Esophagus muscularis mucosa (tissue), 4 donors: ENCODE results near the gene GAD2. TPM values are rescaled to one million over a fixed set of nuclear protein-coding genes. Genes with fewer than 3 reads are reported as not detected.

Source experiments
- DNase-seq: peaks from one replicate; pipeline ENCODE4 v3.0.0-alpha.2; 2017; ENCODE audit errors: extremely low spot score
- H3K27ac ChIP-seq, 4 donors: fragments of 200-600 bp; sonication (generic); replicated peaks in 1 of 4; 1 replicate in 3 of 4; 2 replicates in 1 of 4; pipeline ENCODE4 v1.5.1; 2016 to 2019; ENCODE audit warnings: mild to moderate bottlenecking in 1 of 4
- H3K27me3 ChIP-seq, 4 donors: fragments of 200-600 bp; sonication (generic); one replicate each; pipeline versions ENCODE4 v1.5.1 to v1.6.0; 2016 to 2019
- H3K36me3 ChIP-seq, 4 donors: fragments of 200-600 bp; sonication (generic); one replicate each; pipeline ENCODE4 v1.5.1; 2016 to 2019
- H3K4me1 ChIP-seq, 4 donors: fragments of 200-600 bp; sonication (generic); one replicate each; pipeline ENCODE4 v1.5.1; 2016 to 2019
- H3K4me3 ChIP-seq, 4 donors: fragments of 200-600 bp; sonication (generic); 1 replicate in 2 of 4; 2 replicates in 2 of 4; pipeline ENCODE4 v1.5.1; 2016 to 2019; ENCODE audit warnings: mild to moderate bottlenecking in 4 of 4, moderate library complexity in 1 of 4
- H3K9me3 ChIP-seq, 4 donors: fragments of 200-600 bp; sonication (generic); 1 replicate in 3 of 4; 2 replicates in 1 of 4; pipeline ENCODE4 v1.5.1; 2016 to 2019
- CTCF ChIP-seq, 3 experiments: fragments of 200-600 bp in 2 of 3; fragments of 450-650 bp in 1 of 3; sonication (generic) in 2 of 3; IDR thresholded peaks; one replicate each; pipeline ENCODE4 v1.5.1; 2017 to 2019; ENCODE audit warnings: antibody characterized with exemption in 3 of 3, mild to moderate bottlenecking in 2 of 3, moderate library complexity in 1 of 3
- EP300 ChIP-seq: sonication (generic); formaldehyde crosslinking; IDR thresholded peaks from one replicate; pipeline ENCODE4 v1.6.1; 2017; ENCODE audit warnings: antibody characterized with exemption
- POLR2A ChIP-seq: fragments of 450-650 bp; IDR thresholded peaks from one replicate; pipeline ENCODE4 v1.6.1; 2017; ENCODE audit warnings: antibody characterized with exemption, moderate library complexity, mild to moderate bottlenecking, low read depth
- POLR2AphosphoS5 ChIP-seq, 2 donors: sonication (generic); formaldehyde crosslinking; IDR thresholded peaks; one replicate each; pipeline ENCODE4 v1.6.1; 2017; ENCODE audit warnings: antibody characterized with exemption in 2 of 2
- WGBS: methylation state at CpG from one replicate; pipeline ENCODE4 v1.1.5; 2018; 5-methylcytosine and 5-hydroxymethylcytosine counted together
- intact Hi-C: fragments of 100-400 bp; cut with DNase I; formaldehyde crosslinking; loops from one replicate; pipeline ENCODE4 v1.15.1; 2023
- total RNA-seq, 4 donors: library from RNA; depleted of rRNA; stranded (reverse); fragments of >200 nt; gene quantifications; one replicate each; pipeline versions ENCODE4 v1.1.0 to v1.2.1, GENCODE V29; 2016

The GAD2 gene
- total RNA-seq, 4 donors from 2014 or later: not detected

- H3K27me3 ChIP-seq: peaks cover 0 to 16% (median 0%) of the 10 kb centered on the region in 4 donors
- H3K4me1 ChIP-seq: no peaks in the 10 kb centered on the region
- intact Hi-C loops: no loop called here
- TF ChIP-seq CTCF (IDR thresholded peaks at IDR 0.05) (no peak), POLR2AphosphoS5 (IDR thresholded peaks at IDR 0.05) (no peak), EP300 (no peak), POLR2A (no peak)
- DNase-seq: no peak
- no peak overlapping the region for H3K4me3 ChIP-seq
- H3K27ac ChIP-seq: no peak overlapping the region
- H3K36me3 ChIP-seq: no peaks in the 10 kb centered on the region
- H3K9me3 ChIP-seq: no peaks in the 10 kb centered on the region
- 39% methylated on average over 8 of the region's 8 CpGs for WGBS
Observed at GRCh38 chr10:26269754-26270153, 53.2 kb downstream of the GAD2 start.

- intact Hi-C loops: no loop called here
- no peaks in the 10 kb centered on the region for H3K4me1 ChIP-seq
- H3K27ac ChIP-seq: no peak overlapping the region
- no peaks in the 10 kb centered on the region for H3K36me3 ChIP-seq
- H3K27me3 ChIP-seq: peaks cover 0 to 12% (median 0%) of the 10 kb centered on the region in 4 donors
- TF ChIP-seq CTCF (IDR thresholded peaks at IDR 0.05) (no peak), EP300 (no peak), POLR2AphosphoS5 (IDR thresholded peaks at IDR 0.05) (no peak), POLR2A (no peak)
- 80% methylated on average over 4 of the region's 5 CpGs for WGBS
- H3K4me3 ChIP-seq: no peak overlapping the region
- no peaks in the 10 kb centered on the region for H3K9me3 ChIP-seq
- no peak for DNase-seq
Observed at GRCh38 chr10:26274391-26274790, 57.8 kb downstream of the GAD2 start.

DNA sequence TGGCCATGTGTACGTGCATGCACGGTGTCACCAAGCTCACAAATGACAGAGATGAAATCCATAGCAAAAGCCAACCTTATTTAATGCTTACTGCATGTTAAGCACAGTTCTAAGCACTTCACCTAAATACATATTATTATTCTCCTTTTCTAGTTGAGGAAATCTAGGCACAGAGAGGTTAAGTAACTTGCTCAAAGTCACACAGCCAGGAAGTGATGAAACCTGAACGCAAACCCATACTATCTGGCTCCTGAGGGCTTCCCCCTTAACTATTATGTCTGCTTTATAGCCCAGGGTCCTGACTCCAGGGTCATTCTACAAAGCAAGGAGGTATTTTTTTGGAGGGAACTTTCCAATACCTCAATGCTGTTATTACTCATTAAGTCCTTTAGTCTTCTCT lies 61.7 kb downstream of the GAD2 start:
- TF ChIP-seq EP300 (no peak), POLR2AphosphoS5 (IDR thresholded peaks at IDR 0.05) (no peak), POLR2A (no peak)
- Histone ChIP-seq H3K4me1 (no peaks in the 10 kb centered on the region), H3K27me3 (peaks cover 0 to 7% (median 0%) of the 10 kb centered on the region in 4 donors), H3K4me3 (no peak overlapping the region), H3K36me3 (no peaks in the 10 kb centered on the region), H3K9me3 (no peaks in the 10 kb centered on the region), H3K27ac (no peak overlapping the region)
- intact Hi-C loops: no loop called here
- DNase-seq: no peak
- 87% methylated on average over 3 of the region's 3 CpGs for WGBS

GRCh38 chr10:26290236-26290635 lies 73.7 kb downstream of the GAD2 start:
- no peaks in the 10 kb centered on the region for H3K27me3 ChIP-seq
- no peak overlapping the region for H3K4me3 ChIP-seq
- intact Hi-C loops: no loop called here
- no peaks in the 10 kb centered on the region for H3K36me3 ChIP-seq
- no peaks in the 10 kb centered on the region for H3K4me1 ChIP-seq
- no peaks in the 10 kb centered on the region for H3K9me3 ChIP-seq
- DNase-seq: no peak
- no peak for TF ChIP-seq CTCF (IDR thresholded peaks at IDR 0.05)
- 66% methylated on average over 4 of the region's 4 CpGs for WGBS
- no peak overlapping the region for H3K27ac ChIP-seq

DNA sequence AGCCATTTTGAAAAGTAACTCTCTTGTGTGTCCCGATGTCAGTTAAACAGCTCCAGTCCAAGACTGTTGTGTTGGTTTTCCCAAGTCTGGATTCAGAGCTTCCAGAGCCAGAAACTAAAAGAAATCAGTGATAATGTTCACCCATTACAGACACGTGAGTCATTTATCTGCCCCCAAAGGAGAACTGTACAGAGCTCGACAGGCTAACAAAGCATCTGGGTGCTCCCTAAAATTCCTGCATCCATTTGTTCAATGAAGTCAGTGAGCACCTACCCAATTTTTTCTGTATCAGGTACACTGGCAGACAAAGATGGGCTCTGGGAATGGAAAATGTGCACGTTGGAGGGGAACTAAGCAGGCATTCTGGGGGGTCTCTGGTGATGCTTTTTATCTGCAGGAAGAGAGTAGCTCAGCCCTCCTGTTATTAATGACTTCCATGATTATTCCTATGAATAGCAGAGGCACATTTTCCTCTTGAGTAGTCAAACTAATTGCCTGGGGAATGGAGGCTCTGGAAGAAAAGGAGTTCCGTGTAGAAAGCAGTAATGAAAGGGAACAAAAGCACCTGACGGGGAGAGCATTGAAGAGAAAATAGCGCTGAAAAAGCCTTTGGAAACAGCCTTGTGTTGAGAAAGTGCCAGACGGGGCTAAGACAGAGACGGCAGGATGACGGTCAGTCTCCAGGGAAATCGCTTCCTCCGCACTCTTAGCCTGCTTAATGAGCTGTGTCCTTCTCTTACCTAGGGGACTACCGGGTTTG lies 75.3 kb downstream of the GAD2 start:
- H3K27me3 ChIP-seq: no peaks in the 10 kb centered on the region
- H3K4me3 ChIP-seq: no peak overlapping the region
- DNase-seq: no peak
- intact Hi-C loops: no loop called here
- TF ChIP-seq POLR2A (no peak), CTCF (IDR thresholded peaks at IDR 0.05) (no peak), EP300 (no peak), POLR2AphosphoS5 (IDR thresholded peaks at IDR 0.05) (no peak)
- H3K36me3 ChIP-seq: no peaks in the 10 kb centered on the region
- WGBS: 79% methylated on average over 13 of the region's 13 CpGs
- no peaks in the 10 kb centered on the region for H3K9me3 ChIP-seq
- no peak overlapping the region for H3K27ac ChIP-seq
- H3K4me1 ChIP-seq: no peaks in the 10 kb centered on the region
